Measurements from ENCODE around the gene SLC35E4. TPM values are rescaled to one million over a fixed set of nuclear protein-coding genes. Genes with fewer than 3 reads are reported as not detected.

The SLC35E4 gene
- total RNA-seq, 1 donor from 2014 or later = 2.6 TPM

DNA sequence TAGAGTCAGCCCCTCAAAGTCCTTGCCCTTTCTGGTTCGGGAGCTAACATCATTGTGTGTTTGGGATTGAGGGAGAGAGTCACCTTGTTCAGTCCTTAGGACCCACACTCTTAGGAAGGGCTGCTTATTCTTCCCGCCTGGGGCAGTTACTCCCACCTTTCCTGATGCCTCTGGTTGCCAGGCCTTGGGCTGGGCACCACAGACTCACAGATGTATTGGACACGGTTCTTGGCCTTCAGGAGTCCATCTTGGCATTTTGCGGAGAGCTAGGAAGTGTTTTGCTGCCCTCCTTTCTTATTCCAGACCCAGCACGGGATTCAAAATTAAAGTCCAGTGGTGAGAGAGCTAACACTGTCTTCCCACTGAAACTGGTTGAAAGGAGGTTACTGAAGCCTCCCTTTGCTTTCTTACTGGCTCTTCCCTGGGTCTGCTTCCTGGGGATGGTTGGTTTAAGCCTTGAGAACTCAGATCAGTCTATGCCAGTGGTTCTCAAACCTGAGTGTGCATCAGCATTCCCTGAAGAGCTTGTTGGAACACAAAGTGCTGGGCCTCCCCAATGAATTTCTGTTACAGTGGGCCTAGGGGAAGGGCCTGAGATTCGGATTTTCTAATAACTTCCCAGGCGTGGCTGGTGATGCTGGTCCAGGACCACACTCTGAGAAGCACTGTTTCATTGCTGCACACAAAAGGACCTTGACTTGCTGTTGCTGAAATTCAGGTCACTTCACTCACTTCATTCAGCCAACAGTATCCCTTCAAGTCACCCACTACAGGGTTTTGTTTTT is 60.5 kb downstream of the SLC35E4 start:
- TF ChIP-seq, protein P1, sequence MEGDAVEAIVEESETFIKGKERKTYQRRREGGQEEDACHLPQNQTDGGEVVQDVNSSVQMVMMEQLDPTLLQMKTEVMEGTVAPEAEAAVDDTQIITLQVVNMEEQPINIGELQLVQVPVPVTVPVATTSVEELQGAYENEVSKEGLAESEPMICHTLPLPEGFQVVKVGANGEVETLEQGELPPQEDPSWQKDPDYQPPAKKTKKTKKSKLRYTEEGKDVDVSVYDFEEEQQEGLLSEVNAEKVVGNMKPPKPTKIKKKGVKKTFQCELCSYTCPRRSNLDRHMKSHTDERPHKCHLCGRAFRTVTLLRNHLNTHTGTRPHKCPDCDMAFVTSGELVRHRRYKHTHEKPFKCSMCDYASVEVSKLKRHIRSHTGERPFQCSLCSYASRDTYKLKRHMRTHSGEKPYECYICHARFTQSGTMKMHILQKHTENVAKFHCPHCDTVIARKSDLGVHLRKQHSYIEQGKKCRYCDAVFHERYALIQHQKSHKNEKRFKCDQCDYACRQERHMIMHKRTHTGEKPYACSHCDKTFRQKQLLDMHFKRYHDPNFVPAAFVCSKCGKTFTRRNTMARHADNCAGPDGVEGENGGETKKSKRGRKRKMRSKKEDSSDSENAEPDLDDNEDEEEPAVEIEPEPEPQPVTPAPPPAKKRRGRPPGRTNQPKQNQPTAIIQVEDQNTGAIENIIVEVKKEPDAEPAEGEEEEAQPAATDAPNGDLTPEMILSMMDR (IDR thresholded peaks at IDR 0.05; ENCODE audit: unreplicated experiment) = no peak
- H3K27ac Mint-ChIP-seq = peak overlapping the region; percentile 25
- no peaks in the 10 kb centered on the region for H3K9me3 Mint-ChIP-seq (ENCODE audit: low read depth)
- H3K27me3 Mint-ChIP-seq = peaks cover 22% of the 10 kb centered on the region
- H3K4me1 Mint-ChIP-seq (ENCODE audit: low read depth) = peaks cover 11% of the 10 kb centered on the region
- no peak for DNase-seq (ENCODE audit: low spot score, unreplicated experiment)
- no peaks in the 10 kb centered on the region for H3K36me3 Mint-ChIP-seq (ENCODE audit: insufficient read depth)
- peak overlapping the region; percentile 76 for H3K4me3 Mint-ChIP-seq (ENCODE audit: low read depth)

Other genes starting within 250 kb of the SLC35E4 start
- gene RNF215, start 248.4 kb upstream of the SLC35E4 start, total RNA-seq = 32.5 and 35.8 TPM in 2 replicates
- gene SEC14L2, start 238.8 kb upstream of the SLC35E4 start, total RNA-seq = 13.2 and 13.7 TPM in 2 replicates
- gene MTFP1, start 210.0 kb upstream of the SLC35E4 start, total RNA-seq = 12.6 and 16.6 TPM in 2 replicates
- gene SEC14L3, start 163.8 kb upstream of the SLC35E4 start, total RNA-seq = not detected in 2 replicates
- 0.31 and 0.46 TPM in 2 replicates for gene SEC14L4, start 130.1 kb upstream of the SLC35E4 start, total RNA-seq
- 3.7 and 4.8 TPM in 2 replicates for gene SEC14L6, start 89.0 kb upstream of the SLC35E4 start, total RNA-seq
- gene GAL3ST1, start 61.1 kb upstream of the SLC35E4 start, total RNA-seq = 21.6 and 23.7 TPM in 2 replicates
- gene PES1, start 43.9 kb upstream of the SLC35E4 start, total RNA-seq = 71.6 and 74.4 TPM in 2 replicates
- gene TCN2, start 28.6 kb upstream of the SLC35E4 start, total RNA-seq = 22.3 and 22.9 TPM in 2 replicates
- 11.2 and 11.6 TPM in 2 replicates for gene DUSP18, start 32.1 kb downstream of the SLC35E4 start, total RNA-seq
- 8.3 and 9.5 TPM in 2 replicates for gene OSBP2, start 59.1 kb downstream of the SLC35E4 start, total RNA-seq

Data from progenitor cell of endocrine pancreas (in vitro differentiated cells).